ENCODE data around the gene CACNB2.

DNA sequence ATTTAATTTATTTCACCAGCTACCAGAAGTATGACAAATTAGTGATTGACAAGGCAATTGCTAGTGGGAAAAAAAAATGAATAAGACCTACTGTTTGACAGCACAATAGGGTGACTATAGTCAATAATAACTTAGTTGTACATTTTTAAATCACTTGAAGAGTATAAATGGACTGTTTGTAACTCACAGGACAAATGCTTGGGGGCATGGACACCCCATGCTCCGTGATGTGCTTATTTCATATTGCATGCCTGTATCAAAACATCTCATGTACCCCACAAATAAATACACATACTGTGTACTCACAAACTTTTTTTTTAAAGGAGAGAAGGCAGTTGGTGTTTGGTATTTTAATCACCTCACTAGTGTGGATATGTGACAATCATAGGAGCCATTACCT, 181.1 kb downstream of the CACNB2 start:
- TF ChIP-seq HNF4A (conservative IDR thresholded peaks at IDR 0.05) = no peak
- TF ChIP-seq, protein P1, sequence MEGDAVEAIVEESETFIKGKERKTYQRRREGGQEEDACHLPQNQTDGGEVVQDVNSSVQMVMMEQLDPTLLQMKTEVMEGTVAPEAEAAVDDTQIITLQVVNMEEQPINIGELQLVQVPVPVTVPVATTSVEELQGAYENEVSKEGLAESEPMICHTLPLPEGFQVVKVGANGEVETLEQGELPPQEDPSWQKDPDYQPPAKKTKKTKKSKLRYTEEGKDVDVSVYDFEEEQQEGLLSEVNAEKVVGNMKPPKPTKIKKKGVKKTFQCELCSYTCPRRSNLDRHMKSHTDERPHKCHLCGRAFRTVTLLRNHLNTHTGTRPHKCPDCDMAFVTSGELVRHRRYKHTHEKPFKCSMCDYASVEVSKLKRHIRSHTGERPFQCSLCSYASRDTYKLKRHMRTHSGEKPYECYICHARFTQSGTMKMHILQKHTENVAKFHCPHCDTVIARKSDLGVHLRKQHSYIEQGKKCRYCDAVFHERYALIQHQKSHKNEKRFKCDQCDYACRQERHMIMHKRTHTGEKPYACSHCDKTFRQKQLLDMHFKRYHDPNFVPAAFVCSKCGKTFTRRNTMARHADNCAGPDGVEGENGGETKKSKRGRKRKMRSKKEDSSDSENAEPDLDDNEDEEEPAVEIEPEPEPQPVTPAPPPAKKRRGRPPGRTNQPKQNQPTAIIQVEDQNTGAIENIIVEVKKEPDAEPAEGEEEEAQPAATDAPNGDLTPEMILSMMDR (IDR thresholded peaks at IDR 0.05; ENCODE audit: low read depth, low read length, missing input control) = no peak
- no peak for TF ChIP-seq RAD21 (IDR thresholded peaks at IDR 0.05)
- no peak for TF ChIP-seq JUND (IDR thresholded peaks at IDR 0.05)
- no peak for TF ChIP-seq ATF3 (IDR thresholded peaks at IDR 0.05)
- no peak for TF ChIP-seq ZBTB33 (IDR thresholded peaks at IDR 0.05)

All from liver (tissue), 3 donors.